Measurements from ENCODE around the gene GNG8. TPM values are rescaled to one million over a fixed set of nuclear protein-coding genes. Genes with fewer than 3 reads are reported as not detected.

GNG8 gene
- total and polyA plus RNA-seq, 2 experiments from 2014 or later: 4.6 TPM; not detected in 1

- WGBS (ENCODE audit: low lambda C conversion rate, missing lambda C conversion rate): 8% methylated on average over 8 of the region's 23 CpGs
- Histone ChIP-seq H3K36me3 (replicated peaks; ENCODE audit: insufficient read depth, low read depth) (no peaks in the 10 kb centered on the region), H3K4me1 (ENCODE audit: insufficient read depth) (peaks cover 13% of the 10 kb centered on the region), H3K4me2 (peak overlapping the region; percentile 87), H3K79me2 (no peaks in the 10 kb centered on the region), H3K27me3 (peaks cover 21% of the 10 kb centered on the region), H3K4me3 (no peak overlapping the region), H3K9me3 (ENCODE audit: low read depth) (no peaks in the 10 kb centered on the region), H3K27ac (no peak overlapping the region), H4K20me1 (ENCODE audit: insufficient read depth, poor library complexity, severe bottlenecking) (no peaks in the 10 kb centered on the region), H2AFZ (no peak overlapping the region), H3K9me2 (replicated peaks; ENCODE audit: insufficient read depth) (no peaks in the 10 kb centered on the region)
- TF ChIP-seq EZH2phosphoT487 (IDR thresholded peaks at IDR 0.05; ENCODE audit: low read depth, severe bottlenecking, unreplicated experiment): no peak
- TF ChIP-seq EZH2 (IDR thresholded peaks at IDR 0.05; ENCODE audit: borderline replicate concordance): no peak
- no peak for TF ChIP-seq CTCF (IDR thresholded peaks at IDR 0.05; ENCODE audit: poor library complexity)
- peak; percentile 14 for DNase-seq (ENCODE audit: low spot score)
Observed at GRCh38 chr19:46634656-46635218, 1.3 kb downstream of the GNG8 start.

- peak overlapping the region; percentile 87 for H3K4me2 ChIP-seq
- H3K27ac ChIP-seq: no peak overlapping the region
- H3K9me2 ChIP-seq (replicated peaks; ENCODE audit: insufficient read depth): no peaks in the 10 kb centered on the region
- H3K4me1 ChIP-seq (ENCODE audit: insufficient read depth): peaks cover 11% of the 10 kb centered on the region
- peak overlapping the region; percentile 60 for H2AFZ ChIP-seq
- H3K79me2 ChIP-seq: no peaks in the 10 kb centered on the region
- WGBS (ENCODE audit: low lambda C conversion rate, missing lambda C conversion rate): 11% methylated on average over 21 of the region's 38 CpGs
- no peaks in the 10 kb centered on the region for H4K20me1 ChIP-seq (ENCODE audit: insufficient read depth, poor library complexity, severe bottlenecking)
- H3K36me3 ChIP-seq (replicated peaks; ENCODE audit: insufficient read depth, low read depth): no peaks in the 10 kb centered on the region
- peaks cover 21% of the 10 kb centered on the region for H3K27me3 ChIP-seq
- H3K9me3 ChIP-seq (ENCODE audit: low read depth): no peaks in the 10 kb centered on the region
- DNase-seq (ENCODE audit: low spot score): peak; percentile 95
- TF ChIP-seq EZH2phosphoT487 (IDR thresholded peaks at IDR 0.05; ENCODE audit: low read depth, severe bottlenecking, unreplicated experiment): no peak
- TF ChIP-seq CTCF (IDR thresholded peaks at IDR 0.05; ENCODE audit: poor library complexity): no peak
- TF ChIP-seq EZH2 (IDR thresholded peaks at IDR 0.05; ENCODE audit: borderline replicate concordance): no peak
- H3K4me3 ChIP-seq: no peak overlapping the region
Observed at GRCh38 chr19:46634045-46634655, 1.9 kb downstream of the GNG8 start.

- Histone ChIP-seq H3K27ac (no peak overlapping the region), H3K4me1 (ENCODE audit: insufficient read depth) (peaks cover 11% of the 10 kb centered on the region), H3K4me2 (no peak overlapping the region), H3K36me3 (replicated peaks; ENCODE audit: insufficient read depth, low read depth) (no peaks in the 10 kb centered on the region), H2AFZ (no peak overlapping the region), H3K9me2 (replicated peaks; ENCODE audit: insufficient read depth) (no peaks in the 10 kb centered on the region), H3K79me2 (no peaks in the 10 kb centered on the region), H4K20me1 (ENCODE audit: insufficient read depth, poor library complexity, severe bottlenecking) (no peaks in the 10 kb centered on the region), H3K9me3 (ENCODE audit: low read depth) (no peaks in the 10 kb centered on the region), H3K4me3 (no peak overlapping the region), H3K27me3 (peaks cover 21% of the 10 kb centered on the region)
- WGBS (ENCODE audit: low lambda C conversion rate, missing lambda C conversion rate): 92% methylated on average over 3 of the region's 3 CpGs
- no peak for TF ChIP-seq EZH2 (IDR thresholded peaks at IDR 0.05; ENCODE audit: borderline replicate concordance)
- no peak for TF ChIP-seq CTCF (IDR thresholded peaks at IDR 0.05; ENCODE audit: poor library complexity)
- TF ChIP-seq EZH2phosphoT487 (IDR thresholded peaks at IDR 0.05; ENCODE audit: low read depth, severe bottlenecking, unreplicated experiment): no peak
- no peak for DNase-seq (ENCODE audit: low spot score)
Observed at GRCh38 chr19:46633130-46633529, 2.9 kb downstream of the GNG8 start.

All from hepatocyte (in vitro differentiated cells).